Measurements from ENCODE around the gene CDT1. TPM values are rescaled to one million over a fixed set of nuclear protein-coding genes. Genes with fewer than 3 reads are reported as not detected.

CDT1 gene
- total and polyA plus RNA-seq, 8 donors: 1.5 to 147 (median 5.7) TPM

- intact Hi-C loops (cut with DNase I; ENCODE audit: low total_unique reads): no loop called here
- Histone ChIP-seq H3K9me3 (no peaks in the 10 kb centered on the region), H3K4me3 (peak overlapping the region in 2 of 4 donors; percentile 8 to 21), H3K36me3 (peaks cover 0 to 7% (median 2%) of the 10 kb centered on the region in 4 donors), H3K27ac (peak overlapping the region; percentile 40 to 98 (median 90)), H3K27me3 (no peaks in the 10 kb centered on the region), H3K4me1 (peaks cover 49 to 87% (median 75%) of the 10 kb centered on the region in 4 donors)
- no peak for DNase-seq
- WGBS, 5 donors: 61 to 78% (median 67%) methylated on average over 13 of the region's 13 CpGs
- TF ChIP-seq CTCF (IDR thresholded peaks at IDR 0.05) (no peak), POLR2A (IDR thresholded peaks at IDR 0.05) (no peak), POLR2AphosphoS5 (IDR thresholded peaks at IDR 0.05) (no peak), EP300 (IDR thresholded peaks at IDR 0.05) (no peak)
These were observed 23.2 kb upstream of the CDT1 start for GRCh38 chr16:88780142-88781062.

DNA sequence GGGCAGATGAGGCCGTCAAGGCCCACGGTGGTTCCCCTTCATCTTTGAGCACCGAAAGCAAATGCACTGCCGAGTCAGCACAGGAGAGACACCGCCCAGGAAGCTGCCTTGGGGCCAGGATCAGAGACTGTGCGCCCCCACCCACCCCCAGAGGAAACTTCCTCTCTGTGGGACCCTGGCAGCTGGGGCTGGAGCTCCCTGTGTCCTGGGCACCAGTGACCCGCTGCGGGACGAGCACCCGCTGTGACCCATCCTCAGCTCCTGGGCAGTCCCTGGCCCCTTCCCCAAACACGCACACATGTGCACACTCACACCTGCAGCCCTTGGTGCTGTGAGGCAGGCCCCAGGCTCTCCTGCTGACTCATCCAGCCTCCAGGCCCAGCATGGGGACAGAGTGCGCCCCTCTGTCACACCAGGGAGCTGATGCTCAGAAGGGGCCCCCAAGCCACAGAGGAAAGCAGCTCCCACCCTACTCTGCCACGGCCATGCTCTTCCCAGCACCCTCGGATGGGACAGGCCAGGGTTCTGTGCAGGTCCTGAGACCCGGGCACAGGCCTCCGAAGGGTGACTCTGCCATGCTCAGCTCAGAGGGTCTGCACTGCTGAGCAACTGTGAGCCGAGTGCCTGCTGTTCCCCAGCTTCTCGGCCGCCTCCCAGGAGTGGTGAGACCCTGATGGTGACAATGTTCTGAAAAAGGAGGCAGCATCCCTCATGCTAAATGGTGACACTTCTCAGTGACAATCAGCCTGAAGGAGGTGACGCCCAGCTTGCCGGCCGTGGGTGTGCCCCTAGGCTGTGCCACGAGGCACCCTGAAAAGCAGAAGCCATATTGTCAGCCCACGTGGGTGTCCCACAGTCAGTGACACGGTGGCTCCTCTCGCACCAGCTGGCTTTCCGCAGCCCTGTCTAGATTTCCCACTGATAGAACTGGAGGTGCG, 22.2 kb upstream of the CDT1 start:
- peak overlapping the region in 1 of 4 donors; percentile 21 for H3K4me3 ChIP-seq
- peak overlapping the region; percentile 46 to 98 (median 90) for H3K27ac ChIP-seq
- intact Hi-C loops (cut with DNase I; ENCODE audit: low total_unique reads): no loop called here

DNA sequence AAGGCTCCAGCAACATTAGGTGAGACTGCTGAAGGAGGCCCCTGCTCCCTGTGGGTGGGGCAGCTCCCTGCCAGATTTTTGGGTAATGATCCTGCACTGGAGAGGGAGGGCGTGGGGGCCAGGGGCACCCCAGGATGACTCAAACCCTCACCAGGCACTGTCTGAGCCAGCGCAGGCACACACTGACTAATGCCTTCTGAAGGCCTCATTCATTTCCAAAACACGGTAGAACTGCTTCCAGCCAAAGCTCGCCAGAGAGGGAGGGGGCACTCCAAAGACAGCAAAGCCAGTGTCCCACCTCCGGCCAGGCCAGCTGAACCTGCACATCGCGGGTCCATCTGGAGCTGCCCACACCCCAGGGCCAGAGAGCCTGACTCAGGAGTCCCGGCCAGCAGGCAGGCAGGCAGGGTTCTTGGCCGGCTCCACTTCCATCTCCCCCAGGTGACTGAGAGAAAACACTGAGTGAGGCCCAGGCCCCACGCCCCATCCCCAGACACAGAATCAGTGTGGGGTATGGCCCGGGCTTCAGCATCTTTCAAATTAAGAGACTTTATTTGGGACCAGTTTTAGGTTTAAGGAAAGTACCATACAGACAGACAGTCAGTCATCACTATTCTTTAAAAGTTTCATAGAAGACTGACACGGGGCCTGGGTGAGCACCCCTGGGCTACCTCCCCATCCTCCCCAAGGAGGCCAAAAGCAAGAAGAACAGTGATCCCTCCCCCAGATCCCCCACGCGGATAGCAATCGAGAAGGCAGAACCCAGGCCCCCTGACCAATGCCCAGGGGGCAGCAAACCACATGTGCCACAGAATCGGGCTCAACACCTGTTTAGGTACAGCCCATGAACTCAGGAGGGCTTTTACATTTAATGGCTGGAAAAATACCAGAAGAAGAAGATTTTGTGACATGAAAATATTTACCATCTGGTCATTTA, 20.9 kb upstream of the CDT1 start:
- Histone ChIP-seq H3K36me3 (no peaks in the 10 kb centered on the region), H3K4me1 (peaks cover 52 to 72% (median 66%) of the 10 kb centered on the region in 4 donors), H3K27me3 (no peaks in the 10 kb centered on the region), H3K9me3 (no peaks in the 10 kb centered on the region), H3K4me3 (peak overlapping the region; percentile 70 to 89 (median 80)), H3K27ac (peak overlapping the region; percentile 72 to 98 (median 90))
- TF ChIP-seq CTCF (IDR thresholded peaks at IDR 0.05) (no peak), POLR2AphosphoS5 (IDR thresholded peaks at IDR 0.05) (peak in 1 of 3 donors; percentile 66)
- DNase-seq: no peak
- WGBS, 5 donors: 46 to 75% (median 63%) methylated on average over 10 to 16 of the region's 16 CpGs
- intact Hi-C loops (cut with DNase I; ENCODE audit: low total_unique reads): no loop called here

More for the DNA sequence above, 22.2 kb upstream of the CDT1 start:
- H3K4me1 ChIP-seq: peaks cover 52 to 85% (median 76%) of the 10 kb centered on the region in 4 donors
- H3K27me3 ChIP-seq: no peaks in the 10 kb centered on the region
- no peak for TF ChIP-seq EP300 (IDR thresholded peaks at IDR 0.05)
- TF ChIP-seq POLR2AphosphoS5 (IDR thresholded peaks at IDR 0.05): no peak
- no peak for TF ChIP-seq CTCF (IDR thresholded peaks at IDR 0.05)
- TF ChIP-seq POLR2A (IDR thresholded peaks at IDR 0.05): no peak
- no peak for DNase-seq
- WGBS, 5 donors: 55 to 79% (median 74%) methylated on average over 21 to 28 of the region's 28 CpGs
- peaks cover 0 to 4% (median 2%) of the 10 kb centered on the region in 4 donors for H3K36me3 ChIP-seq
- no peaks in the 10 kb centered on the region for H3K9me3 ChIP-seq
